PC-9 (cell line): ENCODE data around the gene CRYZL1.

Experiments used
- EZH2 ChIP-seq: fragments of 200-600 bp; sonication (generic); IDR thresholded peaks from 2 replicates; pipeline ENCODE4 v1.8.0; 2017; ENCODE audit warnings: antibody characterized with exemption, low read depth
- TF ChIP-seq, protein P1 (sequence below): fragments of 200-600 bp; sonication (generic); conservative IDR thresholded peaks from 2 replicates; pipeline ENCODE4 v1.6.1; 2017; ENCODE audit warnings: mixed run types, antibody characterized with exemption, mild to moderate bottlenecking, moderate library complexity

DNA sequence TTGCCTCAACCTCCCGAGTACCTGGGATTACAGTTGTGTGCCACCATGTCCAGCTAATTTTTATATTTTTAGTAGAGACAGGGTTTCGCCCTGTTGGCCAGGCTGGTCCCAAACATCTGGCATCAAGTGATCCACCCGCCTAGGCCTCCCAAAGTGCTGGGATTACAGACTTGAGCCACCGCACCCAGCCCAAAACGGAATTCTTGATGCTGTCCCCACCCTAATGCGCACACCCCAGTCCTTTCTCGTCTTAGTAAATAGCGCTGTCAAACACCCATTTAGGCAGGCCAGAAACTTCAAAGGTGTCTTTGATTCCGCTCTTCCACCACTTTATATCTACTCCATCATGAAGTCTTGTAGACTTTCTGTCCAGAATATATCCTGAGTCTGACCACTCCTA is 35.9 kb upstream of the CRYZL1 start:
- TF ChIP-seq, protein P1, sequence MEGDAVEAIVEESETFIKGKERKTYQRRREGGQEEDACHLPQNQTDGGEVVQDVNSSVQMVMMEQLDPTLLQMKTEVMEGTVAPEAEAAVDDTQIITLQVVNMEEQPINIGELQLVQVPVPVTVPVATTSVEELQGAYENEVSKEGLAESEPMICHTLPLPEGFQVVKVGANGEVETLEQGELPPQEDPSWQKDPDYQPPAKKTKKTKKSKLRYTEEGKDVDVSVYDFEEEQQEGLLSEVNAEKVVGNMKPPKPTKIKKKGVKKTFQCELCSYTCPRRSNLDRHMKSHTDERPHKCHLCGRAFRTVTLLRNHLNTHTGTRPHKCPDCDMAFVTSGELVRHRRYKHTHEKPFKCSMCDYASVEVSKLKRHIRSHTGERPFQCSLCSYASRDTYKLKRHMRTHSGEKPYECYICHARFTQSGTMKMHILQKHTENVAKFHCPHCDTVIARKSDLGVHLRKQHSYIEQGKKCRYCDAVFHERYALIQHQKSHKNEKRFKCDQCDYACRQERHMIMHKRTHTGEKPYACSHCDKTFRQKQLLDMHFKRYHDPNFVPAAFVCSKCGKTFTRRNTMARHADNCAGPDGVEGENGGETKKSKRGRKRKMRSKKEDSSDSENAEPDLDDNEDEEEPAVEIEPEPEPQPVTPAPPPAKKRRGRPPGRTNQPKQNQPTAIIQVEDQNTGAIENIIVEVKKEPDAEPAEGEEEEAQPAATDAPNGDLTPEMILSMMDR: no peak
- no peak for TF ChIP-seq EZH2
